A673 (cell line): ENCODE measurements around the gene SLC47A1. TPM values are rescaled to one million over a fixed set of nuclear protein-coding genes. Genes with fewer than 3 reads are reported as not detected.

ENCODE experiments used
- BruUV-seq: library from RNA; stranded (reverse); fragments of 400-500 nt; replicated peaks from 2 replicates; lab custom pipeline; 2021; lab: Mats Ljungman, UMichigan
- CTCF ChIA-PET: fragments of 300-600 bp; sonication (Branson Sonifier 250); formaldehyde crosslinking; loops from one replicate; lab custom pipeline; 2022; ENCODE audit warnings: antibody characterized with exemption; lab: Charles Lee
- POLR2A ChIA-PET: fragments of 300-600 bp; sonication (Branson Sonifier 250); formaldehyde crosslinking; loops from one replicate; lab custom pipeline; 2022; ENCODE audit warnings: antibody characterized with exemption; ENCODE audit not compliant: low non-redundant PET; lab: Charles Lee
- DNase-seq: peaks from one replicate; pipeline ENCODE4 v3.0.0-alpha.2; 2015; ENCODE audit warnings: low spot score
- H3K27ac ChIP-seq: fragments of 200-600 bp; sonication (generic); 2 replicates; pipeline ENCODE4 v1.5.1; 2016; ENCODE audit warnings: mixed run types, low read depth, mild to moderate bottlenecking, mixed read lengths, antibody characterized with exemption, low read length; ENCODE audit not compliant: poor library complexity, severe bottlenecking
- H3K27me3 ChIP-seq: fragments of 200-600 bp; sonication (generic); replicated peaks from 2 replicates; pipeline ENCODE4 v1.6.1; 2017; ENCODE audit warnings: mixed run types, low read depth, mild to moderate bottlenecking, mixed read lengths, antibody characterized with exemption, low read length; ENCODE audit not compliant: insufficient read depth, poor library complexity
- H3K36me3 ChIP-seq: fragments of 200-600 bp; sonication (generic); 2 replicates; pipeline ENCODE4 v1.6.1; 2016; ENCODE audit warnings: mixed run types, mild to moderate bottlenecking, mixed read lengths, antibody characterized with exemption, low read length; ENCODE audit not compliant: insufficient read depth, poor library complexity, severe bottlenecking
- H3K4me1 ChIP-seq: fragments of 200-600 bp; sonication (generic); 2 replicates; pipeline ENCODE4 v1.6.1; 2017; ENCODE audit warnings: mixed run types, mild to moderate bottlenecking, mixed read lengths, antibody characterized with exemption, low read length; ENCODE audit not compliant: insufficient read depth, poor library complexity, severe bottlenecking
- H3K4me3 ChIP-seq: fragments of 200-600 bp; sonication (generic); 2 replicates; pipeline ENCODE4 v1.5.1; 2016; ENCODE audit warnings: low read depth, mixed run types, mild to moderate bottlenecking, mixed read lengths, low read length; ENCODE audit not compliant: poor library complexity, severe bottlenecking
- H3K9me3 ChIP-seq: fragments of 200-600 bp; sonication (generic); 2 replicates; pipeline ENCODE4 v1.6.1; 2016; ENCODE audit warnings: mixed run types, low read depth, mild to moderate bottlenecking, mixed read lengths, antibody characterized with exemption, low read length; ENCODE audit not compliant: poor library complexity, severe bottlenecking
- EZH2 ChIP-seq: fragments of 200-600 bp; sonication (generic); IDR thresholded peaks from 2 replicates; pipeline ENCODE4 v1.6.1; 2017; ENCODE audit warnings: borderline replicate concordance, low read depth, mild to moderate bottlenecking, mixed read lengths, antibody characterized with exemption, low read length; ENCODE audit not compliant: poor library complexity, severe bottlenecking
- intact Hi-C: fragments of 100-400 bp; cut with micrococcal nuclease; formaldehyde crosslinking; loops from one replicate; pipeline ENCODE4 v1.10.0; 2022; ENCODE audit not compliant: unreplicated experiment
- total RNA-seq: library from RNA; stranded (reverse); gene quantifications from 2 replicates; pipeline ENCODE4 v1.2.3, GENCODE V29; 2021
- TF ChIP-seq, protein P1 (sequence below): fragments of 300-800, 200-600 bp; sonication (generic); conservative IDR thresholded peaks from 2 replicates; pipeline ENCODE4 v1.5.1; 2017; ENCODE audit warnings: low read depth, mild to moderate bottlenecking, antibody characterized with exemption, low read length, moderate library complexity, mixed read lengths

Gene SLC47A1
- total RNA-seq, 1 experiment from 2014 or later = 2.1 TPM

DNA sequence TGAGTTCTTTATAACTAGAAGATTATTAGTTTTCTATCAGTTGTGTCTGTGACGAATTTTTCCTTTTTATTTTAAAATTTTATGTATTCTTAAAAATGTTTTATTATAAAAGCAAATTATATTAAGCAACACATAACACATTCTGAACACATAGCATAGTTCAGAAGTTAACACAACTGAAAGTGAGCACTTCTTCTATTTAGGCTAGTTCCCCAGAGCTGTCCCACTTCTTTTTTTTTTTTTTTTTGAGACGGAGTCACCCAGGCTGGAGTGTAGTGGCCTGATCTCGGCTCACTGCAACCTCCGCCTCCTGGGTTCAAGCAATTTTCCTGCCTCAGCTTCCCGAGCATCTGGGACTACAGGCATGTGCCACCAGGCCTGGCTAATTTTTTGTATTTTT is 77.2 kb downstream of the SLC47A1 start:
- Histone ChIP-seq H3K9me3 (no peaks in the 10 kb centered on the region), H3K36me3 (no peaks in the 10 kb centered on the region), H3K27me3 (no peaks in the 10 kb centered on the region), H3K4me1 (no peaks in the 10 kb centered on the region), H3K4me3 (no peak overlapping the region), H3K27ac (no peak overlapping the region)
- ChIA-PET POLR2A (no interaction called here), CTCF (no interaction called here)
- no peak for TF ChIP-seq EZH2
- TF ChIP-seq, protein P1, sequence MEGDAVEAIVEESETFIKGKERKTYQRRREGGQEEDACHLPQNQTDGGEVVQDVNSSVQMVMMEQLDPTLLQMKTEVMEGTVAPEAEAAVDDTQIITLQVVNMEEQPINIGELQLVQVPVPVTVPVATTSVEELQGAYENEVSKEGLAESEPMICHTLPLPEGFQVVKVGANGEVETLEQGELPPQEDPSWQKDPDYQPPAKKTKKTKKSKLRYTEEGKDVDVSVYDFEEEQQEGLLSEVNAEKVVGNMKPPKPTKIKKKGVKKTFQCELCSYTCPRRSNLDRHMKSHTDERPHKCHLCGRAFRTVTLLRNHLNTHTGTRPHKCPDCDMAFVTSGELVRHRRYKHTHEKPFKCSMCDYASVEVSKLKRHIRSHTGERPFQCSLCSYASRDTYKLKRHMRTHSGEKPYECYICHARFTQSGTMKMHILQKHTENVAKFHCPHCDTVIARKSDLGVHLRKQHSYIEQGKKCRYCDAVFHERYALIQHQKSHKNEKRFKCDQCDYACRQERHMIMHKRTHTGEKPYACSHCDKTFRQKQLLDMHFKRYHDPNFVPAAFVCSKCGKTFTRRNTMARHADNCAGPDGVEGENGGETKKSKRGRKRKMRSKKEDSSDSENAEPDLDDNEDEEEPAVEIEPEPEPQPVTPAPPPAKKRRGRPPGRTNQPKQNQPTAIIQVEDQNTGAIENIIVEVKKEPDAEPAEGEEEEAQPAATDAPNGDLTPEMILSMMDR = no peak
- DNase-seq = no peak
- BruUV-seq = no TSS peak
- intact Hi-C loops = no loop called here

DNA sequence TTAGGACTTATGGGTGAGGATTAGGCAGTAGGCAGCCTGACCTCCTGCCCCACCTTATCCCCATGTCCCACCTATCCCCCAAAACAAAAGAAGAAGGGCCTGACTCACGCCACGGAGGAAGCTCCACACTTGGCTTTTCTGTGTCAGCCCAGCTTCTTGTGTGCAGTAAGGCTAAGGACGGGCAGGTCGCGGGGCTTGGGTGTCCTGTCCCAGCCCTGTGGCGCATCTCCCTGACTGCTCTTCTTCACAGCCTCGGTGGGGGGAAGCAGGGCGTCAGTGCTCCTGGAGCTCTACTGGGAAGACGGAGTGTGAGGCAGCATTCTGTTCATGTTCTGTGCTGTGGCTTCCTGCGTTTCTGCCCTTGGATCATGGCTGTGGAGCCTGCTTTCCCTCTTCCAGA is 80.3 kb downstream of the SLC47A1 start:
- Histone ChIP-seq H3K9me3 (peaks cover 15% of the 10 kb centered on the region), H3K27ac (no peak overlapping the region), H3K27me3 (no peaks in the 10 kb centered on the region), H3K36me3 (no peaks in the 10 kb centered on the region), H3K4me3 (no peak overlapping the region), H3K4me1 (no peaks in the 10 kb centered on the region)
- no peak for TF ChIP-seq EZH2
- TF ChIP-seq, protein P1 = no peak
- CTCF ChIA-PET = no interaction called here
- no TSS peak for BruUV-seq
- POLR2A ChIA-PET = no interaction called here
- intact Hi-C loops = no loop called here
- DNase-seq = no peak

DNA sequence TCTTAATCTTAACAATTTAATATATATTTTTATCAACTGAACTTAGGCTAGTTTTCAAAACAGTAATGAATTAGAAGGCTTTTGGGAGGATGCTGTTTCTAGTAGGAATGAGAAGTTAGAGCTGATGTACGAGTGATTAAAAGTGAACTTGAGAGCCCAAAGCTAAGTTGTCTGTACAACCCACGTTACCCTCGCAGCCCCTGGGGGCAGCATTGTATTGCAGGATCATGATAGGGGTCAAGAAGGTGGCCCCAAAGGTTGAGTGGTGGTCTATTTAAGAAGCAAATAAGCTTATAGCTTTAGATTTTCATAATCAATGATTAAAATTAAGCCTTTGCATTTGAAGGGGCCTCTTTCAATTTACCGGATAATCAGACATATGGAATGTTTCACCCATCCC is 81.2 kb downstream of the SLC47A1 start:
- H3K4me3 ChIP-seq = no peak overlapping the region
- ChIA-PET CTCF (no interaction called here), POLR2A (no interaction called here)
- no peaks in the 10 kb centered on the region for H3K27me3 ChIP-seq
- BruUV-seq = no TSS peak
- no peak overlapping the region for H3K27ac ChIP-seq
- intact Hi-C loops = no loop called here
- DNase-seq = no peak
- H3K36me3 ChIP-seq = no peaks in the 10 kb centered on the region
- no peak for TF ChIP-seq EZH2
- TF ChIP-seq, protein P1 = no peak
- H3K9me3 ChIP-seq = peaks cover 24% of the 10 kb centered on the region
- H3K4me1 ChIP-seq = no peaks in the 10 kb centered on the region
